ENCODE data around the gene ANKS1B. TPM values are rescaled to one million over a fixed set of nuclear protein-coding genes. Genes with fewer than 3 reads are reported as not detected.
"Not testable (repeated sequence)": the region's sequence is repeated elsewhere in the genome, so short reads cannot be mapped to it uniquely, and the experiment has no call there.

ANKS1B gene
- total RNA-seq, 1 donor from 2014 or later = 0.86 TPM

GRCh38 chr12:99079811-99080210 lies 904.9 kb downstream of the ANKS1B start:
- intact Hi-C loops (cut with micrococcal nuclease) = no loop called here

DNA sequence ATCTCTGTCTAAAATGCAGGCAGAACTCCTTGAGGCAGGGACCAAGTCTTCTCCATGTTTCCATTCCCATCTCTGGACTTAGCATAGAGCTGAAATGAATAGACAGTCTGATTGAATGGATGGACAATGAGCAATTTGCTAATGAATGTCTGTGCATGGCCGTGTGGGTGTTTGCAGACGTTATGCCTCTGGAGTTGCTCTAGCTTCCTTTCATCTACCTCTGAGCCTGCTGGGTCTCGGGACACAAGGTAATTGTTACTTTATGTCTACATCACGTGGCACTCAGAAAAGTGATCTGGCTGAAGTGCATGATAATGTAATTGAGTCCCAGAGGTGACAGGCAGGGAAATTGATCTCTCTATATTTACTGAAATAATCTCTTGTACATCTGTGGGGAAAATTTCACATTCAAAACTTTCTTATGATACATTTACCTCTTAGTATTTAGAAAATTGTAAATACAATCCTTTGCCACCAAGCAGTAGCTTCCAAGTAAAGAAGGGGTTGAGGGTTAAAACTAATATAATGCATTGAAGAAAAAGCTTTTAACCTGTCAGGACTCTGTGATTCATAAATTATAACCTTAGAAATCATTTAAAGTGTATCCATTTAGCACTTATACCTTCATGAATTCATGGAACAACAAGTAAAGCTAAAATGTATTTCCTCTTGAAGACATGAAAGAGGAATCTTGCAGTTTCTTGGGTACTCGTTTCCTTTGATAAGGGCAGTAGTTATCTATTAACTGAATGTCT lies 915.6 kb downstream of the ANKS1B start:
- intact Hi-C loops (cut with micrococcal nuclease) = no loop called here

DNA sequence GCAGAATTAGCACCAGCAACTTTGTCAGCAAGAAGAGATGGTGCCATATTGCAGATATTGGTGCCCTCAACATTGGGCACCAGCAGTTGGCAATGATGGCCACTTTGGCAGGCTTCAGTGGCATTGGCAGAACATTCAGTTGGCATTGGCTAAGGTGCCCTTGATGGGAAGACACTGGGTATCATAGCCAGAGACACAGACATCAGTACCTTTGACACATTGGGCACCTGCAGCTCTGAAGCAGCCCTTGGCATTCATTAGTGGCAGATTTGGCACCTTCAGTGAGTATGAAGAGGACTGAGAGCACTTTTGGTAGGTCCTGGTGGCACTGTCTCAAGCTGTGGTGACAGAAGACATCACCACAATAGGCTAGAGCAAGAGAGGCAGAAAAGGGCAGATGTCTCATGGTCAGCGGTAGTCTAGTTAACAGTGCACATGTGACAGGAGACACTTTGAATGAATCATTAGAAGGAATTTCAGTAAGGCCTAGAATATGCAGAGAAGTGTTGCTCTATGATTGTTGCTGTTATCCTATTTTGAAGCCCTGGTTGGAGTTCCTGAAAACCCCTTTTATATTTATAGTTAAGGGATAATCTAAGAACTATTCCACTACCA lies 917.5 kb downstream of the ANKS1B start:
- intact Hi-C loops (cut with micrococcal nuclease) = no loop called here

GRCh38 chr12:99066726-99067125 lies 918.0 kb downstream of the ANKS1B start:
- intact Hi-C loops (cut with micrococcal nuclease) = no loop called here

DNA sequence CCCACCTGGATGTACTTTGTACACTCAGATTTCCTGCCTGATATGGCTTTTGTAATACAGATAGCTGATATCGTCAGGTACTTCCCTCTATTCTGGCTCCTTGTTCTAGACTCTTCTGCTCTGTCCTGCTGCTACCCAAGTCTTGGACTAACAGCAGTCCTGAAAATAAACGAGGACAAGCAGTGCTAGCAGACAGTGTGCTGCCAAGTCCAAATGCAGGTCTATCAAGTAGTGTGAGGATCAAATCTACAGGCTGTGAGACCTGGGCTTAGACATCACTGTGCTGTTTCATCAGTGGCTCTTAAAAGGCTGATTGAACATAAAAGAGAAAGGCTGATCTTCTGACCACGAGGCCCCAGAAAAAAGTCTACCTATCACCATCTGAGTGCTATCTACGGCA lies 921.6 kb downstream of the ANKS1B start:
- intact Hi-C loops (cut with micrococcal nuclease) = no loop called here

- intact Hi-C loops (cut with micrococcal nuclease) = no loop called here
These were observed 924.8 kb downstream of the ANKS1B start for GRCh38 chr12:99059824-99060511.

DNA sequence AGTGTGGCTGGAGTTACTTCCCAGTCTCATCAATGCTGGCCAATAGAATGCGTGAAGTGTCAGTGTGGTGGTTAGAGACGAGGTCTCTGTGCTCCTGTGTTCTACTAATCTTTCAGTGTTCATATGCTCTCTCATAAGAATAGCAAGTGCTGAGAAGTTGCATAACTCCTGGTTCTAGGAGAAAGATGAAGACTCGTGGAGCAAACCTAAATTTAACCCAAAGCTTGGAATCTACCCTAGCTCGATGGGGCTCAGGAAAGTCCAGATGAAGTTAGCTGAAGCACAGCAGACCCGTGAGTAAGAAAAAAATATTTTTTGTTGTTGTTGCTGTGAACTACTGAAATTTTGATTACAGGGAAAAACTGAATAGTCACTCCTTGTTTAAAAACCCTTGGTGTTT lies 927.1 kb downstream of the ANKS1B start:
- intact Hi-C loops (cut with micrococcal nuclease) = no loop called here

DNA sequence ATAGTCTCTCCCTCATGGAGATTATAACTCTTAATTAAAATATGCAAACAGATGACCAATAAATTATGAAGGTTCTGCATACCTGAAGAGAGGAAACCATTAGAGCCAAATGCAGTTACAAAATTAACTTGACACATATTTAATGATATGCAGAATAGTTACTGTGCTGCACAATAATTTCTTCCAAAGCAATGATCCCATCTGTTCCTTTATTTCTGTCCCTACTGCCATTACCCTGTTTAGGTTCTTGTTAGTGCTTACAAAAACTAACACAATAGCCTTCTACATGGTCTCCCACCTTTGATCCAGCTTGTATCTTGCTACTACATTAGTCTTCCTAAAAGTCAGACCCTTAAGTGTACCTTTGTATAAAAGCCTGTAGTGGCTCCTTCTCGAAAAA lies 928.5 kb downstream of the ANKS1B start:
- intact Hi-C loops (cut with micrococcal nuclease) = no loop called here

- intact Hi-C loops (cut with micrococcal nuclease) = no loop called here
These were observed 929.4 kb downstream of the ANKS1B start for GRCh38 chr12:99055299-99055698.

- intact Hi-C loops (cut with micrococcal nuclease) = no loop called here
These were observed 930.1 kb downstream of the ANKS1B start for GRCh38 chr12:99054601-99055128.

DNA sequence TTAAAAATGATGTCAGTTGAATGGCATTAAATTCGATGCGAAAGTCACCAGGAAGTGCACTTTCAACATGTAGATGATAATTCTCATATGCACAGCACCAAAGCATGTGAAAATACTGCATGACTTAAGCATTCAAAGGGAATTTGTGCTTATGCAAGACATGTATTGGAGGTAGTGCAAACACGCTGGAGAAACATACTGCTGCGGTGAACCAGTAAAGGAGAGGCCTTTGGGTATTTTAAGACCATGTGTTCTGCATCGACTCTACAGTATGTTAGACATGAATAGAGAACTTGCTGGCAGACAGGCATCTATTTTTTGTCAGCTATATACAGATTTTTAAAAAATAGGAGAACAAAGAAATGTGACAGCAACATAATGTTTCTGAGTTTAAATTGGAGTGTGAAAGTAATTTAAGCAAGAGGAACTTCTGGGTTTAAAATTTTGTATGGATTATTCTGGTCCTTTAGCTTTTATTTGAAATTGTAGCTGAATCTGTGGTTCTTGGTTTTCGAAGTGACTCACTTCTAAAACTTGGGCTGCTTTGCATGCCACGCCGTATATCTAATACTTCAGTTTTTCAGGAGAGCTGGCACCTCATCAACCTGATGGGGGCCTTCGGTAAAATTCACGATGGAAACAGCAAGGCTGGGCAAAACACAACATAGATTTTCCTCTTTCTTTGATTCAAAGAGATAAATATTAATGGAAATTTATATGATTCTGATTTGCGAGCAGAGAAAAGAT lies 930.9 kb downstream of the ANKS1B start:
- intact Hi-C loops (cut with micrococcal nuclease) = no loop called here

GRCh38 chr12:99049774-99050173 lies 935.0 kb downstream of the ANKS1B start:
- intact Hi-C loops (cut with micrococcal nuclease) = no loop called here

DNA sequence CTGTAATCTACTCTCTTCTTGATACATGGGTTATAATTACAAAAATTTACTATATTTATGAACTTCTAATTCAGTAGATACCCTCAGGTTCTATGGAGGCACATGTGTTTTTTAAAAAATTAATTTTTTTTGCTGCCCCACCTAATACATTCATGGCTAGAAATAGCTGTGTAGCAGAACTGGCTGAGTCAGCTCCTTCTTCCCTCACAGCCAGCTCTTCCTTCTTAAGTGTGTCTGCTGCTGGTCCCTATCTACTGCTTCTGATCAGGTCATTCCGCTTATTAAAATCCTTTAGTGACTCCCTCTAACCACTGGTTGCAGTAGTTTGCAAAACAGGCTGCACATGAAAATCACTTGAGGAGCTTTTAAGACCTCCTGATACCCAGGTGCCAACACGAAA lies 939.6 kb downstream of the ANKS1B start:
- intact Hi-C loops (cut with micrococcal nuclease) = no loop called here

DNA sequence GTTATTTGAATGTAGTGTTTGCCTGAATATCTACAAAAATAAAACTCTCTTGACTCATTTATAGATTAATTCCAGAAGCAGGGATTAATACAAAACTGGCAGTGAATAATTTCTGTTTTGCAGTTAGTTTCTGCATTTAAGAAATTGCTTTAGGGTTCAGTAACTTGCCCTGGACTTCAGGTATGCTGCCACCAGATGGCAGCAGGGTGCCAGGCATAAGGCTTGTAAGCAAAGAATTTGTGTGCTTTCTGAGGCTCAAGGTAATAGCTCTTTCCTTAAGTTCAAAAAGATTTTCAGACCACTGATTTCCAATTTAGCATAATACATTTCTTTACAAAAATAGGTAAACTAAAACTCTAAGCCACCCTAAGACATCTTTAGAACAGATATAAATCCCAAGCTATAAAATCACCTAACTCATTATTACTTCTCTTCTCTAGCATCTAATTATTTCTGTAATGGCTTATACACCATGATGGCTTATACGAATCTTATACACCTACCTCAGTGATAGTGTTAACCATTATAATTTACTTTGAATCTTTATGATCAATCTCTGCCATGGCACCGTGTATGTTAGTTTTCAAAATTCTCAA lies 941.3 kb downstream of the ANKS1B start:
- intact Hi-C loops (cut with micrococcal nuclease) = loop anchor here (2.0 kb wide), 2 partner anchors 723 to 1511 kb away; no protein-coding TSS in a partner anchor

GRCh38 chr12:99042226-99042625 lies 942.5 kb downstream of the ANKS1B start:
- intact Hi-C loops (cut with micrococcal nuclease) = loop anchor here (2.0 kb wide), 2 partner anchors 725 to 1513 kb away; no protein-coding TSS in a partner anchor

- intact Hi-C loops (cut with micrococcal nuclease) = no loop called here
These were observed 945.2 kb downstream of the ANKS1B start for GRCh38 chr12:99039367-99040120.

- intact Hi-C loops (cut with micrococcal nuclease) = no loop called here
These were observed 948.2 kb downstream of the ANKS1B start for GRCh38 chr12:99036566-99036965.

- intact Hi-C loops (cut with micrococcal nuclease) = no loop called here
These were observed 948.9 kb downstream of the ANKS1B start for GRCh38 chr12:99035803-99036202.

DNA sequence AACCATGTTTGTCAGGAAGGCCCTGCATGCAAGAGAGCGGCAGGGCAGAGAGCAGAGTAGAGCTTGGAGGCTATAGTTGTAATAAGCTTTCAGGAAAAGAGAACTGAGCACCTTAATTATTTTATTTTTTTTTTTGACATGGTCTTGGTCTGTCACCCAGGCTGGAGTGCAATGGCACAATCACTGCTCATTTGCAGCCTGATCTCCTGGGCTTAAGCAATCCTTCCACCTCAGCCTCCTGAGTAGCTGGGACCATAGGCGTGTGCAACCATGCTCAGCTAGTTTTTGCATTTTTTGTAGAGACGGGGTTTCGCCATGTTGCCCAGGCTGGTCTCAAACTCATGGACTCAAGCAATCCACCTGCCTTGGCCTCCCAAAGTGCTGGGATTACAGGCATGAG lies 950.5 kb downstream of the ANKS1B start:
- intact Hi-C loops (cut with micrococcal nuclease) = not testable (repeated sequence)

Measured in T-helper 2 cell treated with Interferon-gamma antibody and Interleukin-4, amounts not matched to agents 100 ng/mL and 5 ng/mL, for 36 hours (primary cell).